Brain microvascular endothelial cell (primary cell): ENCODE results near the gene RASSF10.
A peak's percentile ranks its signal among the peaks of the same experiment; 100 is the strongest.

Experiments
- DNase-seq: peaks from one replicate; pipeline ENCODE4 v3.0.0-alpha.2; 2020
- H3K27ac ChIP-seq: fragments of 250-450 bp; sonication (Bioruptor Pico); 2 replicates; pipeline ENCODE4 v1.5.1; 2020; ENCODE audit warnings: mild to moderate bottlenecking, moderate library complexity
- H3K27me3 ChIP-seq: fragments of 250-450 bp; sonication (Bioruptor Pico); replicated peaks from 2 replicates; pipeline ENCODE4 v1.5.1; 2020; ENCODE audit warnings: mild to moderate bottlenecking
- H3K36me3 ChIP-seq: fragments of 250-450 bp; sonication (Bioruptor Pico); replicated peaks from 2 replicates; pipeline ENCODE4 v1.5.1; 2020; ENCODE audit warnings: mild to moderate bottlenecking
- H3K4me3 ChIP-seq: 2 replicates; pipeline ENCODE4 v1.5.1; 2011; ENCODE audit warnings: low read depth, mild to moderate bottlenecking, control low read depth, low read length, moderate library complexity
- CTCF ChIP-seq: IDR thresholded peaks from 2 replicates; pipeline ENCODE4 v1.5.1; 2011; ENCODE audit warnings: low read depth, mild to moderate bottlenecking, moderate library complexity, low read length, control low read depth, inconsistent platforms; ENCODE audit errors: missing control alignments
- in situ Hi-C: cut with HindIII; loops from 2 replicates; pipeline ENCODE4 v1.10.0; 2017; ENCODE audit warnings: low sequenced_read_pairs, low pct_ligation_motif_present

Gene RASSF10

GRCh38 chr11:12973528-12974181, 35.5 kb upstream of the RASSF10 start:
- no peak for TF ChIP-seq CTCF
- Histone ChIP-seq H3K4me3 (no peak overlapping the region), H3K27ac (no peak overlapping the region), H3K36me3 (no peaks in the 10 kb centered on the region), H3K27me3 (peaks cover 14% of the 10 kb centered on the region)
- in situ Hi-C loops = loop anchor here (25.0 kb wide), 1 partner anchor 189 kb away; no protein-coding TSS in a partner anchor
- no peak for DNase-seq

GRCh38 chr11:12975195-12975594, 33.9 kb upstream of the RASSF10 start:
- H3K27me3 ChIP-seq = peaks cover 22% of the 10 kb centered on the region
- no peak overlapping the region for H3K4me3 ChIP-seq
- H3K36me3 ChIP-seq = no peaks in the 10 kb centered on the region
- no peak for TF ChIP-seq CTCF
- no peak for DNase-seq
- H3K27ac ChIP-seq = no peak overlapping the region
- in situ Hi-C loops = no loop called here

- Histone ChIP-seq H3K36me3 (no peaks in the 10 kb centered on the region), H3K27ac (no peak overlapping the region), H3K27me3 (peaks cover 26% of the 10 kb centered on the region), H3K4me3 (no peak overlapping the region)
- in situ Hi-C loops = no loop called here
- DNase-seq = no peak
- no peak for TF ChIP-seq CTCF
Observed at GRCh38 chr11:12979928-12980689, 29.0 kb upstream of the RASSF10 start.

GRCh38 chr11:12981676-12982522, 27.2 kb upstream of the RASSF10 start:
- Histone ChIP-seq H3K27me3 (peaks cover 26% of the 10 kb centered on the region), H3K27ac (no peak overlapping the region), H3K4me3 (no peak overlapping the region), H3K36me3 (no peaks in the 10 kb centered on the region)
- TF ChIP-seq CTCF = peak; percentile 19
- no peak for DNase-seq
- in situ Hi-C loops = no loop called here

- Histone ChIP-seq H3K36me3 (no peaks in the 10 kb centered on the region), H3K27ac (no peak overlapping the region), H3K27me3 (peaks cover 22% of the 10 kb centered on the region), H3K4me3 (no peak overlapping the region)
- DNase-seq = no peak
- in situ Hi-C loops = no loop called here
- no peak for TF ChIP-seq CTCF
Observed at GRCh38 chr11:12983336-12983735, 25.8 kb upstream of the RASSF10 start.
